Stimulated activated naive CD8-positive, alpha-beta T cell treated with anti-CD3 and anti-CD28 coated beads, Interleukin-15, amount 100 ng/mL, for 72 hours (primary cell): ENCODE measurements around the gene NET1.
"Not testable (repeated sequence)": the region's sequence is repeated elsewhere in the genome, so short reads cannot be mapped to it uniquely, and the experiment has no call there.

Experiments
- ATAC-seq: fragments of 150-1000 bp; cut with Tn5 transposase; 2 replicates; pipeline ENCODE4 v1.10.0; 2021; ENCODE audit warnings: mild to moderate bottlenecking, moderate library complexity
- DNase-seq, 2 donors: peaks; one replicate each; pipeline ENCODE4 v3.0.0; 2021 to 2022
- H3K27ac Mint-ChIP-seq, 2 donors: one replicate each; pipeline ENCODE4 v1.8.0; 2022; ENCODE audit warnings: mild to moderate bottlenecking in 2 of 2, mixed read lengths in 2 of 2, moderate library complexity in 2 of 2
- H3K27me3 Mint-ChIP-seq: one replicate; pipeline ENCODE4 v1.8.0; 2022; ENCODE audit warnings: mixed read lengths
- H3K4me1 Mint-ChIP-seq: one replicate; pipeline ENCODE4 v1.8.0; 2022; ENCODE audit warnings: mild to moderate bottlenecking, mixed read lengths
- H3K4me3 Mint-ChIP-seq, 2 donors: one replicate each; pipeline ENCODE4 v1.8.0; 2022; ENCODE audit warnings: mild to moderate bottlenecking in 2 of 2, mixed read lengths in 2 of 2, moderate library complexity in 1 of 2
- H3K9me3 Mint-ChIP-seq, 2 donors: one replicate each; pipeline ENCODE4 v1.8.0; 2022; ENCODE audit warnings: mixed read lengths in 2 of 2

The NET1 gene

DNA sequence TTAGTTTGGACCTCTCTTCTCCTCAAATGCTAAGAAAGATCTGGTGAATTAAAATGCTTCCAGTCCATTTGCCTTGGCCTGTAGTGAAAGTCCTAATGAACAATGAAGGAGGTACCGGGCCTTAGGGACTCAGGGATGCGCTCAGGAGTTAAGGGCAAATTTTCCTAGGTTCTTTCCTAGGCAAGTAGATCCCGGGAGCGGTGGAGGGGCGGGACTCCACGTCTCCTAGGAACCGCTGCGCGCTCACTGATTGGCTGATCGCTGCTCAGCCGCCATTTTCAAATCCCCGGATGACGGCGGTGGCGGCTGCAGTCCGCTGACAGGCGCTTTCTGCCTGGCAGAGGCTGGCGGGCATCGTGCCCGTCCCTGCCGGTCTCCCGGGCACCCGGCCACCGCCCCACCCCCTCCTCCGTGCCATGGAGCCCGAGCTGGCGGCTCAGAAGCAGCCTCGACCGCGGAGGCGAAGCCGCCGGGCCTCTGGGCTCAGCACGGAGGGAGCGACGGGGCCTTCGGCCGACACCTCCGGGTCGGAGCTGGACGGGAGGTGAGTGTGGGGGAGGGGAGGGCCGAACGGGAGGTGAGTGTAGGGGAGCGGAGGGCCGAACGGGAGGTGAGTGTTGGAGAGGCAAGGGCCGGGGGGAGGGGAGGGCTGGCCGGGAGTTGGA lies at the start of gene NET1:
TSS of gene NET1 (plus strand) at position 281 of the 665 bp plus-strand sequence. CDS start at position 417, 136 bp downstream.
- DNase-seq (peak; percentile 72 to 79), ATAC-seq (peak; percentile 92)
- Mint-ChIP-seq H3K27ac (peak within 1 kb of the TSS; percentile 63 to 76), H3K4me3 (peak within 1 kb of the TSS in 1 of 2 donors; percentile 75), H3K27me3 (peaks cover 15% of the 10 kb centered on the region), H3K9me3 (peaks cover 0 to 7% of the 10 kb centered on the region in 2 donors), H3K4me1 (no peaks in the 10 kb centered on the region)

DNA sequence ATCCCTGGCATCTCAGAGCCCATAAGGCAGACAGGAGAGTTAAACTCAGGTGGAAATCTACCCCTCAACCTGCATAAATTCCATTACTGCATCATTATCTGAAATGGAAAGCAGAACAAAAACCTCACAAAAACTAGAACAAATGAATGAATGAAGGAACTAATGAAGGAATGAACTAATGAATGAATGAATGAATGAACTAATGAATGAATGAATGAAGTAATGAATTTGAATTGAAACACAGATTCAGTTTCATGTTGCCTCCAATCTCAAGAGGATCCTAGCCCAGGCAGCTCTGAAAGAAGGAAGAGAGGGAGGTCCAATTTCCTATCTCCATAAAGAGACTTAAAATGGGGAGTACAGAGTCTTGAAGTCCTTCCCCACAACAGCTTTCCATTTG lies 49.5 kb upstream of the NET1 start:
- H3K27me3 Mint-ChIP-seq: peaks cover 5% of the 10 kb centered on the region

DNA sequence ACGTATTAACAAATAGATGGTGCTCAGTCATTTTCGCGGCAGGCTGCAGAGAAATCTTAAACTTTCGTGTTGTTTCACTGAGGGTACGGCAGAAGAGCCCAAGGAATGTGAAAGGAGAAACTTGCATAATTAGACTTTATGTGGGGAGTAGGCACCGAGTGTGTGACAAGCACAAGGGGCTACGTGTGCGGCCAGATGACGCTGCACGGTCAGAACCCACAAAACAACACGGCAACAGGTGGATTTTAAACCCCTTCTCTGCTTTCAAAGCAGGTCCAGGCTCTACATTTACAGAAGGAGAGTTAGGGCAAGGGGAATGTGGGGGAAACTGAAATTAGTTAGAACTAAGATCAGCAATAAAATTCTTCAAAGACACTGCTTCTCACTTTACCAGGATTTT lies 48.0 kb upstream of the NET1 start:
- no peak overlapping the region for H3K27ac Mint-ChIP-seq
- DNase-seq (no peak), ATAC-seq (no peak)
- H3K9me3 Mint-ChIP-seq: peaks cover 0 to 1% of the 10 kb centered on the region in 2 donors
- no peak overlapping the region for H3K4me3 Mint-ChIP-seq
- H3K4me1 Mint-ChIP-seq: no peaks in the 10 kb centered on the region
- peaks cover 5% of the 10 kb centered on the region for H3K27me3 Mint-ChIP-seq

More for the DNA sequence above, 49.5 kb upstream of the NET1 start:
- Mint-ChIP-seq H3K9me3 (no peaks in the 10 kb centered on the region), H3K4me3 (no peak overlapping the region), H3K4me1 (no peaks in the 10 kb centered on the region), H3K27ac (no peak overlapping the region)
- DNase-seq (no peak), ATAC-seq (no peak)

DNA sequence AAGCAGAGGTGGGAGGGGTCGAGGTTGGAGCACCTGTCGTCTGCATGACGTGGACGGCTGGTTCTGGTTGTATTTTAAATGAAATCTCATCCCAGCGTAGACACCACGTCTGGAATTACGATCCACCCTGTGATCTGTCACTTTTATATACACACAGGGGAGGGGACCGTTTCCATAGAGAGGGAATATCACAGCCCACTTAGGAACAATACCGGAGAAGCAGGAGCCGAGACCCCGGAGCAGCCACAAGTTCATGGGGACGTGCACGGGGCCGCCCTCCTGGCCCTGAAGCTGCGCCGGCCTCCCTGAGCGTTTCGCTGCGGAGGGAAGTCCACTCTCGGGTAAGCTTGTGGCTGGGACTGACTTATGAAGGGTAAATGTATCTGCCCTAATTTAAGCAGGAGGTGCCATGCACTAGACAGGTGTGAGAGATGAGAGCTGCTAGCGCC lies 47.4 kb upstream of the NET1 start, which contains the start of gene UCN3:
TSS of gene UCN3 (plus strand) at position 77 of the 449 bp plus-strand sequence. CDS start 8,755 bp downstream, outside the sequence.
- no peak within 1 kb of the TSS for H3K4me3 Mint-ChIP-seq
- peaks cover 5 to 7% of the 10 kb centered on the region in 2 donors for H3K9me3 Mint-ChIP-seq
- no peaks in the 10 kb centered on the region for H3K4me1 Mint-ChIP-seq
- ATAC-seq (no peak), DNase-seq (no peak)
- no peak within 1 kb of the TSS for H3K27ac Mint-ChIP-seq
- peaks cover 5% of the 10 kb centered on the region for H3K27me3 Mint-ChIP-seq

DNA sequence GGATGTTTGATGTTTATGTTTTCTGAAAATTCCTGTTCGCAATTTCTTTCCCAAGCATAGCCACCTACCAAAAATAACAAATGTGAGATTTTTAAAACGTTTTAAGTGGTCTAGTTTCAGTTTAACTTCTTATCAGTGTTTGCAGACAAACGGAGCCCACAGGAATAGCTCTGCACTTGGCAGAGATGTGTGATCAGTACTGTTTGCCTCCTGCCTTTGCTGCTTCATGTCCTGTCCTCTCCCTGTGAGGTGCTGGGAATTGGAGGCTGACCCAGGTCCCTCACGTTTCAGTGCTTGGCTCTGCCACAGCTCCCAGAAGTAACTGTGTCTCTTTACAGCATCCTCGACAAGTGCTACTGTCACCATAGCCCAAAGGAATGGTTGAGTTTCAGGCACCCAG lies 46.4 kb upstream of the NET1 start:
- ATAC-seq (no peak), DNase-seq (no peak)
- Mint-ChIP-seq H3K9me3 (peaks cover 14 to 17% of the 10 kb centered on the region in 2 donors), H3K27ac (no peak overlapping the region), H3K4me1 (no peaks in the 10 kb centered on the region), H3K27me3 (peaks cover 5% of the 10 kb centered on the region), H3K4me3 (no peak overlapping the region)

GRCh38 chr10:5369362-5370158 lies 42.8 kb upstream of the NET1 start:
- H3K4me1 Mint-ChIP-seq: no peaks in the 10 kb centered on the region

DNA sequence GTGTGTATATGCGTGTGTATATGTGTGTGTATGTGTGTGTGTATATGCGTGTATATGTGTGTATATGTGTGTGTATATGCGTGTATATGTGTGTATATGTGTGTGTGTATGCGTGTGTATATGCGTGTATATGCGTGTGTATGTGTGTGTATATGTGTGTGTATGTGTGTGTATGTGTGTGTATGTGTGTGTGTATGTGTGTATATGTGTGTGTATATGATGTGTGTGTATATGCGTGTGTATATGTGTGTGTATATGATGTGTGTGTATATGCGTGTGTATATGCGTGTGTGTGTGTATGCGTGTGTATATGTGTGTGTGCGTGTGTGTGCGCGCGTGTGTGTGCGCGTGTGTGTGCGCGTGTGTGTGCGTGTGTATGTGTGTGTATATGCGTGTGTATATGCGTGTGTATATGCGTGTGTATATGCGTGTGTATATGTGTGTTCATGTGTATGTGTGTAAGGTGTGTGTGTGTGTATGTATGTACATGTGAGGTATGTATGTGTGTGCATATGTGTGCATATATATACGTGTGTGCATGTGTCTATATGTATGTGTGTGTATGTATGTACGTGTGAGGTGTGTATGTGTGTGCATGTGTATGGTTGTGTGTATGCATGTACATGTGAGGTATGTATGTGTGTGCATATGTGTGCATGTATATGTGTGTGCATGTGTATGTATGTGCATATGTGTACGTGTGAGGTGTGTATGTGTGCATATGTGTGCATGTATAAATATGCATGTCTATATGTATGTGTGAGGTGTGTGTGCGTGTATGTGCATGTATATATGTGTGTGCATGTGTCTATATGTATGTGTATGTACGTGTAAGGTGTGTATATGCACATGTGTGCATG lies 41.6 kb upstream of the NET1 start:
- H3K4me3 Mint-ChIP-seq: no peak overlapping the region
- no peaks in the 10 kb centered on the region for H3K27me3 Mint-ChIP-seq
- no peak for DNase-seq
- H3K9me3 Mint-ChIP-seq: peaks cover 19 to 21% of the 10 kb centered on the region in 2 donors
- no peak for ATAC-seq
- no peaks in the 10 kb centered on the region for H3K4me1 Mint-ChIP-seq
- no peak overlapping the region for H3K27ac Mint-ChIP-seq

More at GRCh38 chr10:5369362-5370158, 42.8 kb upstream of the NET1 start:
- Mint-ChIP-seq H3K9me3 (peaks cover 19 to 21% of the 10 kb centered on the region in 2 donors), H3K27ac (no peak overlapping the region), H3K27me3 (no peaks in the 10 kb centered on the region), H3K4me3 (no peak overlapping the region)
- DNase-seq (no peak), ATAC-seq (no peak)

DNA sequence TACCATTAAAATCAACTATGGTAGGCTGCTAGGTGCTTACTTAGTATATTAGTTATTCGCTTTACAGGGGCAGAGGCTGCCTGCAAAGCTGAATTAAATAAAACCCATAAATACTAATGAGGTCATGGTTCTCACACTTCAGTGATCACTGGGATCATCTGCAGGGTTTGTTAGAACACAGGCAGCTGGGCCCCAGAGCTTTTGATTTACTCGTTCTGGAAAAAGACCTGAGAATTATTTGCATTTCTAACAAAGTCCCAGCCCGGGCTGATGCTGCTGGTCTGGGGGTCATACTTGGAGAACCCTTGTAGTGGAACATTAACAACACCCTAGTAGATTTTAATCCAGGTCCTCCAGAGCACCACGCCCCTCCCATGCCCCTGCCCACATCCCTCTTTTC lies 39.0 kb upstream of the NET1 start:
- ATAC-seq (no peak), DNase-seq (no peak)
- no peaks in the 10 kb centered on the region for H3K27me3 Mint-ChIP-seq
- H3K4me1 Mint-ChIP-seq: no peaks in the 10 kb centered on the region
- H3K27ac Mint-ChIP-seq: no peak overlapping the region
- peaks cover 19 to 21% of the 10 kb centered on the region in 2 donors for H3K9me3 Mint-ChIP-seq
- no peak overlapping the region for H3K4me3 Mint-ChIP-seq

DNA sequence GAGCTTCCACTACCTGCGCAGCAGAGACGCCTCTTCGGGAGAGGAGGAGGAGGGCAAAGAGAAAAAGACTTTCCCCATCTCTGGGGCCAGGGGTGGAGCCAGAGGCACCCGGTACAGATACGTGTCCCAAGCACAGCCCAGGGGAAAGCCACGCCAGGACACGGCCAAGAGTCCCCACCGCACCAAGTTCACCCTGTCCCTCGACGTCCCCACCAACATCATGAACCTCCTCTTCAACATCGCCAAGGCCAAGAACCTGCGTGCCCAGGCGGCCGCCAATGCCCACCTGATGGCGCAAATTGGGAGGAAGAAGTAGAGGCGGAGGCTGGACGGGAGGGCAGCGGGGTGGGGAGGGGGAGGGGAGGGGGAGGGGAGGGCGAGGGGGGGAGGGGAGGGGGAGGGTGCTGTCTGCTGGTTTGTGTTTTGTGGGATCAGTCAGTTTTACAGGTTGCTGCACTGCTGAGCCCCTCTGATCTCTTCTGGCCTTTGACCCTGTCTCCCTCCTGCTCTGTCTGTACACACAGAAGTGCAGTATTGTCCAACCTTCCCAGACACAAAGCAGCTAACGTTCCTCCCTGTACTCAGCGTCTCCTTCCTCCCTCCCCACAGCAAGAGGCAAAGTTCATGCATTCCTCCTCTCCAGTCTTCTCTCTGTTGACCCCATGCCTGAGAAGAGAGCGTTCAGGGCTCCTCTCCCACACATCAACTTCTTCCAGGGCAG lies 38.3 kb upstream of the NET1 start:
- DNase-seq: no peak
- Mint-ChIP-seq H3K27me3 (no peaks in the 10 kb centered on the region), H3K4me1 (no peaks in the 10 kb centered on the region), H3K9me3 (peaks cover 19 to 21% of the 10 kb centered on the region in 2 donors), H3K27ac (peak overlapping the region; percentile 23 to 49), H3K4me3 (no peak overlapping the region)
- ATAC-seq: no peak

GRCh38 chr10:5376450-5376849 lies 35.9 kb upstream of the NET1 start:
- peak overlapping the region in 1 of 2 donors; percentile 43 for H3K27ac Mint-ChIP-seq
- H3K9me3 Mint-ChIP-seq: no peaks in the 10 kb centered on the region

DNA sequence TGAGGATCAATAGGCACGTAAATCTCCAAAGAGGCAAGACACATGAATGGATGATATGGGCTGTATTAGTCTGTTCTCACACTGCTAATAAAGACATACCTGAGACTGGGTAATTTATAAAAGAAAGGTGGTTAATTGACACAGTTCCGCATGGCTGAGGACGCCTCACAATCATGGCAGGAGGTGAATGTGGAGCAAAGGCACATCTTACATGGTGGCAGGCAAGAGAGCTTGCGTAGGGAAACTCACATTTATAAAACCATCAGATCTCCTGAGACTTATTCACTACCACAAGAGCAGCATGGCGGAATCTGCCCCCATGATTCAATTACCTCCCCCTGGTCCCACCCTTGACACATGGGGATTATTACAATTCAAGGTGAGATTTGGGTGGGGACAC lies 33.2 kb upstream of the NET1 start:
- not testable (repeated sequence) for H3K9me3 Mint-ChIP-seq, H3K4me1 Mint-ChIP-seq, H3K27me3 Mint-ChIP-seq, H3K27ac Mint-ChIP-seq, ATAC-seq, H3K4me3 Mint-ChIP-seq, DNase-seq

More at GRCh38 chr10:5376450-5376849, 35.9 kb upstream of the NET1 start:
- no peaks in the 10 kb centered on the region for H3K27me3 Mint-ChIP-seq
- no peaks in the 10 kb centered on the region for H3K4me1 Mint-ChIP-seq
- ATAC-seq (no peak), DNase-seq (no peak)
- no peak overlapping the region for H3K4me3 Mint-ChIP-seq

DNA sequence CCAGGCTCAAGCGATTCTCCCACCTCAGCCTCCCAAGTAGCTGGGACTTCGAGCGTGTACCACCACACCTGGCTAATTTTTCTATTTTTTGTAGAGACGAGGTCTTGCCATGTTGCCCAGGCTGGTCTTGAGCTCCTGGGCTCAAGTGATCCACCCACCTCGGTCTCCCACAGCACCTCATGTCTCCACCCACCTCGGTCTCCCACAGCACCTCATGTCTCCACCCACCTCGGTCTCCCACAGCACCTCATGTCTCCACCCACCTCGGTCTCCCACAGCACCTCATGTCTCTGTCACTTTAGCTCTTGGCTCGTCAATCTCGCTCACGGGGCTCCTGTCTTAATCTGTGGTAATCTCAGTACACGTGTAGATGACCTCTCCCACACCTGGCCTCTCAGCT lies 32.0 kb upstream of the NET1 start:
- not testable (repeated sequence) for DNase-seq, H3K27me3 Mint-ChIP-seq, H3K4me3 Mint-ChIP-seq, H3K4me1 Mint-ChIP-seq, ATAC-seq, H3K27ac Mint-ChIP-seq, H3K9me3 Mint-ChIP-seq

- no peaks in the 10 kb centered on the region for H3K9me3 Mint-ChIP-seq
- H3K4me1 Mint-ChIP-seq: no peaks in the 10 kb centered on the region
- H3K4me3 Mint-ChIP-seq: no peak overlapping the region
- no peak overlapping the region for H3K27ac Mint-ChIP-seq
- ATAC-seq (peak; percentile 43), DNase-seq (no peak)
- H3K27me3 Mint-ChIP-seq: no peaks in the 10 kb centered on the region
Measured at GRCh38 chr10:5381187-5381586, 31.2 kb upstream of the NET1 start.

- Mint-ChIP-seq H3K27me3 (peaks cover 6% of the 10 kb centered on the region), H3K9me3 (peaks cover 15 to 16% of the 10 kb centered on the region in 2 donors), H3K4me3 (no peak overlapping the region), H3K4me1 (no peaks in the 10 kb centered on the region), H3K27ac (no peak overlapping the region)
- DNase-seq (no peak), ATAC-seq (no peak)
Measured at GRCh38 chr10:5385224-5385623, 27.1 kb upstream of the NET1 start.

- ATAC-seq (no peak), DNase-seq (no peak)
- Mint-ChIP-seq H3K4me1 (no peaks in the 10 kb centered on the region), H3K4me3 (no peak overlapping the region), H3K9me3 (peaks cover 29 to 34% of the 10 kb centered on the region in 2 donors), H3K27me3 (peaks cover 6% of the 10 kb centered on the region), H3K27ac (no peak overlapping the region)
Measured at GRCh38 chr10:5387169-5387568, 25.2 kb upstream of the NET1 start.
